HG02852 (cell line): ENCODE measurements around the gene ATP11A.

Experiments used
- ATAC-seq: cut with Tn5 transposase; IDR thresholded peaks from one replicate; pipeline ENCODE4 v1.9.1; 2021; ENCODE audit warnings: mild to moderate bottlenecking, moderate library complexity; ENCODE audit not compliant: unreplicated experiment

ATP11A gene

DNA sequence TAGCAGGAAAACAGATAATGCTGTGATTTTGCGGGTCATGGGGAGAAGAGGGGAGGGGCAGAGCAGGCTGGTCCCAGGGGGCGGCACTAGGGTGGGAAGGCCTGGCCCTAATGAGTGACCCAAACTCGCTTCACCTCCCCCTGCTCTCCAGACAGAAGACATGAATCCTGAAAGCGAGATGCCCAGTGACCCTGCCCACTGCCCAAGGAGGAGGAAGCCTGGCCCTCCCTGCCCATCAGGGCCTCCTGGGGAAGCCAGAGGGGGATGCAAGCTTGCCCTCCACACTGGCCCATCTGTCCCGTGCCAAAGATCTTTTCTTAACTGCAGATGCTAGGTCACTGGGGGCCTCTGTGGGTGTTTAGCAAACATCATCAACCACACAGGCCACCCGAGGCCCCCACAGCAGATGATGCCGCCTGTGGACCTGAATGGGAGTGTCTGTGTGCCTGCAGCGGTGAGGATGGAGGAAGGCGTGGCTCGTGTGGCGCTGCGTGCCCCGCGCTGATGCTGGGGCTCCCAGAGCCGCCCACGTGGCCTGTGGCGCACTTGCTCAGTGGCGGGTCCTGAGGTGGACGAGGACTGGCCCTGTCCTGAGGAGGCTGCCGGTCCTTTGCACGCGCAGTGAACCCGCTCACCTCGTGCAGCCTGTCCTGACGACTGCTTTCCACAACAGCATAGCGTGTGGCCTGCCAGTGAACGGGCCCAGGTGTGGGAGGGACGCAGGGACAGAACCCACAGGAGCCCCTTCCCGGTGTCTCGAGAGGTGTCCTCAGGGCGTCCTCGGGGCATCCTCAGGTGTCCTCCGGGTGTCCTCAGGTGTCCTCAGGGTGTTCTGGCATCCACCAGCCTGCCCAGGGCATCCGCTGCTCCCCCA lies 198.6 kb downstream of the ATP11A start:
- ATAC-seq, result no peak

DNA sequence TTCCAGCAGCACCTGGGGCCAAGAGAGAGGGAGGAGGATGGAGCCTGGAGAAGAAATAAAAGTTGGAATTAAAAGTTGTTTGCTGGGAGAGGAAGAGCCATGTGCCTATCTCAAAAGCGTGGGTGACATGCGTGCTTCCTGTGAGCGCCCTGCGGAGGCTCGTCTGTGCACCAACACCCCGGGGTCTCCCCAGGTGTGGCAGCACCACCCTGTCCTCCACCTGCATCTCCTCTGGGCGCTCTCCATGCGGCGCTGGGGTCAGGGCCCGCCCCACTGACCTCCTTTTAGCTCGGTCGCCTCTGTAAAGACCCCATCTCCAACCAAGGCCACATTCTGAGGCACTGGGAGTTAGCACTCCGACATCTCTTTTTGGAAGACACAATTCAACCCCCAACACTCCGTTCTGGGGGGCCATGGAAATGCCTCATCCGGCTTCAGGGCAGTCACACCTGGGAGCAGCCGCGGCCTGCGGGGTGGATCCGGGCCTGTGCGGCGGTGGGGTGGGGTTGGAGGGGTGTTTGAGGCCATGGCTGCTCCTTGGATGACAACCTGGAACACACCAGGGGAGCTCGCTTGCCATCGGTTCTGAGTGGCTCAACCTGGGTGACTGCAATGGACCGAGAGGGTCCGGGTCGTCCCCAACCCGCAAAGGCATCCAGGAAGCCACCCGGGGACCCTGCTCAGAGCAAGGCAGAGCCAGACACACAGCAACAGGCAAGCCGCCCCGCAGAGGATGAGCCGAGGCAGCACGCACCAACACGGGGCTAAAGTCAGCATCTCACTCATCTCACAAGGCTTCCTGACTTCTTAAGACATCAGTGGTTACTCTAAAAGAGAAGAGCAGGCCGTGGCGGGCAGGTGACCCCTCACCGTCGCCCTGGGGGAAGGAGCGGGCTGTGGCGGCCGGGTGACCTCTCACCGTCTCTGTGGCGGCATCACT lies 199.8 kb downstream of the ATP11A start:
- no peak for ATAC-seq

DNA sequence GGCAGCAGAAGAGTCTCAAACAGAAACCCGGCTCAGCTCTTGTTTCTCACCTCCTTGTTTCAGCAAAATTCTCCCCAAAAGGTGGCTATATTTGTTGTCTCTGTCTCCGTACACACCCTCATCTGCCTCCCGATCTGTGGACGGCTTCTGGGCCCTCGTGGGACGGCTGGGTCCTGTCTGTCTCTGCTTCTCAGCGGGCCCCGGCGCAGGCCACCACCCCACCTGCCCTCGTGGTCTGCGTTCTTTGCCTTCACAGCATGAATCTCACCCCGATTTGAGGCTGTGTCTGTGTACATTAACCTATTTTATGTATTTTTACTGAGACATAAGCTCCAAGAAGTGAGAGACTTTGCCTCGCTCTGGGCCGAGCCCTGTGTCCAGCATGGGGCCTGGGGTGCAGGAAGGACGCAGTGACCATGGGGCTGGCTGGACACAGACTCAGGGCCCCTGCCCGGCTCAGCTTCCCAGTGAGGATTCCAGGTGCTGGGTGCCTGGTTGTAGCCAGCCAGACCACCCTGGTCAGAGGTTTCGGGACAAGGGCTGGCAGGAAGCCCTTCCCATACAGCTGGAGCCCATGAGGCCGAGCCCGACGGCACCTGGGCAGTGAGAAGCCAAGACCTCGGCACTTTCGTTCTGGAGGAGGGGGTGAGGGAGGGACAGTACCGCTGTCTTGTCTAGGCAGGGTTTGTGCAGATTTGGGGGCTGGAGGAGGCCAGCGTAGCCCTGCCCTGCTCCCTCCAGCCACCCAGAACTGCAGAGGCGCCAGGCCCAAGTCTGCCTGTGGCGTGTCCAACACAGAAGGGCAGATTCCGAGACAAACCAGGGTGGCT lies 200.7 kb downstream of the ATP11A start:
- no peak for ATAC-seq

GRCh38 chr13:112891477-112892401 lies 201.9 kb downstream of the ATP11A start:
- no peak for ATAC-seq

- no peak for ATAC-seq
Observed at GRCh38 chr13:112892426-112893206, 202.8 kb downstream of the ATP11A start.

- no peak for ATAC-seq
Observed at GRCh38 chr13:112893207-112893569, 203.3 kb downstream of the ATP11A start.

DNA sequence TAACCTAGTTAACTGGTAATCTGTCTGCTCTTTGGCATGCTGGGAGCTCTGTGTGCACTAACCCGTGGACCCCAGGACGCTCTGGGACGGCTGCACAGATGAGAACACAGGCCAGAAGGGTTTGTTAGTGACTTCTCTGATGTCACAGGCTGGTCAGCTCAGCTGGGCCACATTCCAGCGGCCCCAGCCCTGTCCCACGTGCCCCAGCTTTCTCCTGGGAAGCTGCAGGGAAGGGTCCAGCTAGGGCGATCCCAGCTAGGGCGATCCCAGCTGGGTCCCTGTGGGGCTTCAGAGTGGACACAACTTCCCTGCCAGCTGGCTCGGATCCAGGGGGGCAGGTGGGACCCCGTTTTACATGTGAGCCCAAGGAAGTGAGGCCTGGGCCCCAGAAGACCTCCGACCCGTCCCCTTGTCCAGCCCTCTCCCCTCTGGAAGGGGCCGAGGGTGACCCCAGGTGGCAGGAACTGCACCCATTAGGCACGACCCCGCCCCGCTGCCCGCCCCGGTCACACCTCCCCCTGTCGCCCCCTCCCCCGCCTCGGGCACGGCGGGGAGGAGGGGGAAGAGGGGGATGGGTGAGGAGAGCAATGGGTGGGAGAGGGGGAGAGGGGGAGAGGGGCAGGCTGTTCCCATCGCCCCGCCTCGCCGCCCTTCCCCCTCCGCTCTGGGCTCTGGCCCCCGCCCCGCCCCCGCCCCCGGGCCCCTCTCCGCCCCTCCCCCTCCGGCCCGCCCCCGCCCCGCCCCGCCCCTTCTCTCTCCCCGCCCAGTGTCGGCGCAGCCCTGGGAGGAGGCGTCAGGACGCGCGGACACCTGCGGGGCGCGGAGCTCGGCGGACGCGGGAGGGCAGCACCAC lies 204.0 kb downstream of the ATP11A start:
- peak; percentile 47 for ATAC-seq

- no peak for ATAC-seq
Observed at GRCh38 chr13:112894423-112894672, 204.5 kb downstream of the ATP11A start.

DNA sequence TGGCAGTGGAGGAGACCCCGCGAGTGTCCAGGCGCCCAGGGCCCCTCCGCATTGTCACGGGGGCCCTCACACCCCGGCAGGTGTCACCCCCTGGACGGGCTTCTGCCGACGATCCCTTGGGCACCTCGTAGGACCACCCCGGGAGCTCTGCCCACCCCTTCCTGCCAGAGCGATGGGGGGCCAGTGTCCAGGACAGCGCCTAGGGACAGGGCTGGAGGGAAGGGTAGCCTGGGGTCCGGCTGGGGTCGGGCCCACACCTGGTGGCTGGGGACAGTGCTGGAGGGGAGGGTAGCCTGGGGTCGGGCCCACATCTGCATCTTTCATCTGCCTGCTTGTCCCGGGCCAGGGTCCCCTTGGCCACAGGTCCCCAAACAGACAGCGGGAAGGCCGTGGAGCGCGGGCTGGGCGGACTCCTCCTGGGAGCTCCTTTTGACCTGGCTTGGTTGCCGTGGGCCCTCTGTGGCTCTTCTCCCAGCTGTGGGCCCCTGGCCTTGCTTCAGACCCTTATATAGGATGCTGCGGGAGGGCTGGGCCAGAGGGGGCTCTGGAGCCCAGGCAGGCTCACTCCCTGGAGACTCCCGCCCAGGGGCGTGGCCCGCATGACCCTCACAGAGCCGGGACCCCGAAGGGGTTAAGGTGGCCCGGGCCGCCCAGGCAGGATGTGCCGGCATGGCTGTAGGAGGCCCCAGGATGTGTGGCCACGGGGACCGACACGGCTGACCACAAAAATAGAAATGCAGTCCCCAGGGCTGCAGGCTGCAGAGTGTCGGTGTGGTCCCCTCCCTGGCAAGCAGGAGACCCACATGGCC lies 205.0 kb downstream of the ATP11A start:
- ATAC-seq, result no peak

DNA sequence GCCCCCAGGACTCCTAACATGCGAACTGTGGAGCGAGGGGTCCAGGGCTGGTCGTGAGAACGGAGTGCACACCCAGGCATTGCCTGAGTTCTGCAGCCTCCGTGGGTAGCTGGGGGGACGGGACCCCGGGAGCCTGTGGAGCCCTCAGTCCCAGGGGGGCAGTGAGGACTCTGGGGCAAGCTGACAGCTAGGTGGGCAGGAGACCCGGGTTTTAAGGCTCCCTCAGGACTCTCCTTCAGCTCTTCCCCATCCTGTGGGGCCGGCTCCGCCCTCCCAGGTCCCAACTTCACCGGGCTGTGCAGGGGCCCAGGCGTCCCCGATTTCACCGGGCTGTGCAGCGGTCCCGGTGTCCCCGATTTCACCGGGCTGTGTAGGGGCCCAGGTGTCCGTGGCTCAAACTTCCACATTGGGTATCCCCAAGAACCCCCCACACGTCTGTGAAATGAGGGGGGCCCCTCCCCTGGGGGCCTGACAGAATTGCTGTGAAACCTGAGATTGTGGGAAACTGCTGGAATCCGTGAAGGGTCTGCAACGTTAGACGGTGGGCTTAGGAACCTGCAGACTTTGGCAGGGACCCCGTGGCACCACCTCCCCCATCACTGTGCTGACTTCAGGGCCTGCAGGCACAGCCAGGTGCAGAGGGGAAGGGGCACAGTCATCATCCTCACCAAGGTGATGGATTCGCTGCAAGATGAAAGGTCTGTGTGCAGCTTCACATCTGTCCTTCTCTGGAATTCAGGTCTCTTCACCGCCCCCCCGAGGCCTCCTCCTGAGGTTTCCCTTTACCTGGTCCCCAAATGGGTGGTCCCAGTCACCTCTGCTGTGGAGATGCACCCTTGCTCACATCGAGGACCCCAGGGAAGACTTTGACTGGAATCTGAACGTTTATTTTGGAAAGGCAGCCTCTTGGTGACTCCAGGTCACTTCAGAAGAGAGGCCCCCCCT lies 206.0 kb downstream of the ATP11A start:
- ATAC-seq, result no peak

DNA sequence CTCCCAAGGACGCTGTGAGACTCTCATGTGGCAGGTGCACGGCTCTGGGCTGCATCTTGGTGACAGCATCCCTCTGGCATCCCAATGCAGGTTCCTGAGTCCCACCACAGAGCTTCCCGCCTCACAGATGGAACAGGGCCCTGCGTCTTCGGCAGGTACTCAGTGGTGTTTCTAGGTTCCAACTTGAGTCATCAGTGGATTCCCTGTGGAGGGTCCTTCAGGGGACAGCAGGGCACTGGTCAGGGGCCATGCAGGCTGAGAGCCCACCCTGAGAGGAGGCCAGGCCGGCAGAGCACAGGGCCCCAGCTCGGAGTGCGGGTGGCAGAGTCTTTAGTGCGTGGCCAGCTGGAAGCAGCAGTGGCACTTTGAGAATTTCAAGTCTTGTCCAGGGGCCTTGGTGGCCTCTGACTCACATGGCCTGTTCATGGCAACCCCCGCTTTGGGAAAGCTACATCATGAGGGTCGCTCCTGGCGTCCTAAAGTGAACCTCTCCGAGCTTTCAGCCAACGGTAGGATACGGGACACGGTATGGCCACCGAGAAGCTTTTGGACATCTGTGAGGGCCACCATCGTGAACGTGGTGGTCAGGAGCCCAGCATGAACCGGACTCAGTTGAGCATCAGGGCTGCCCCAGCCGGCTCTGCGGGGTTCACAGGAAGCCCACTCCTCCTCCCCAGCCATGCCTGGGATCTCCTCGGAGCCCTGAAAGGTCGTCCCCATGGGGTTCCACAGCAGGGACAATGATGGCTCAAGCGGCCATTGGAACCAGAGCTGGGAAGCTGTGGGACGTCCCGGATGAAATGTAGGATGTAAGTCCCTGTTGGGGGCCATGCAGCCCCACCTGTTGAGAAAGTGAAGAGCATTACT lies 207.1 kb downstream of the ATP11A start:
- ATAC-seq, result no peak

GRCh38 chr13:112897603-112897955 lies 207.7 kb downstream of the ATP11A start:
- no peak for ATAC-seq

- no peak for ATAC-seq
Observed at GRCh38 chr13:112897956-112898620, 208.2 kb downstream of the ATP11A start.

GRCh38 chr13:112898621-112899280 lies 208.9 kb downstream of the ATP11A start:
- ATAC-seq, result no peak
